Liver (tissue), 9 donors: Measurements from ENCODE around the gene SLC7A11. TPM values are rescaled to one million over a fixed set of nuclear protein-coding genes. Genes with fewer than 3 reads are reported as not detected.

Experiments
- DNase-seq: peaks from one replicate; pipeline ENCODE4 v3.0.0-alpha.2; 2017; ENCODE audit warnings: low spot score
- H3K27ac ChIP-seq, 2 donors: one replicate each; pipeline ENCODE4 v1.7.0; 2013; ENCODE audit warnings: inconsistent platforms in 2 of 2, low read length in 2 of 2, control low read depth in 1 of 2, low read depth in 1 of 2, mild to moderate bottlenecking in 1 of 2
- H3K27me3 ChIP-seq, 4 donors: one replicate each; pipeline versions ENCODE4 v1.6.1 to v1.7.0; 2013; ENCODE audit warnings: low read length in 3 of 4, inconsistent platforms in 1 of 4, mild to moderate bottlenecking in 1 of 4, moderate library complexity in 1 of 4; ENCODE audit not compliant: control insufficient read depth in 4 of 4, insufficient read depth in 4 of 4
- H3K36me3 ChIP-seq, 4 donors: one replicate each; pipeline versions ENCODE4 v1.6.1 to v1.7.0; 2013; ENCODE audit warnings: low read length in 3 of 4, mild to moderate bottlenecking in 3 of 4, low read depth in 1 of 4, moderate library complexity in 1 of 4; ENCODE audit not compliant: control insufficient read depth in 4 of 4, insufficient read depth in 3 of 4
- H3K4me1 ChIP-seq, 4 donors: one replicate each; pipeline versions ENCODE4 v1.6.1 to v1.7.0; 2013; ENCODE audit warnings: low read length in 3 of 4, mild to moderate bottlenecking in 3 of 4, moderate library complexity in 1 of 4; ENCODE audit not compliant: control insufficient read depth in 4 of 4, insufficient read depth in 4 of 4
- H3K4me3 ChIP-seq, 3 donors: one replicate each; pipeline versions ENCODE4 v1.6.1 to v1.7.0; 2013; ENCODE audit warnings: low read length in 3 of 3, control low read depth in 1 of 3, low read depth in 1 of 3, mild to moderate bottlenecking in 1 of 3
- H3K9ac ChIP-seq, 2 donors: one replicate each; pipeline ENCODE4 v1.7.0; 2013; ENCODE audit warnings: low read length in 2 of 2, mild to moderate bottlenecking in 2 of 2, moderate library complexity in 2 of 2, control low read depth in 1 of 2, low read depth in 1 of 2
- H3K9me3 ChIP-seq, 4 donors: one replicate each; pipeline versions ENCODE4 v1.6.1 to v1.7.0; 2013; ENCODE audit warnings: low read length in 3 of 4; ENCODE audit not compliant: control insufficient read depth in 4 of 4
- ATF3 ChIP-seq: IDR thresholded peaks from 2 replicates; pipeline ENCODE4 v1.6.1; 2016; ENCODE audit warnings: antibody characterized with exemption
- CTCF ChIP-seq: fragments of 150-350 bp; IDR thresholded peaks from 2 replicates; pipeline ENCODE4 v1.5.1; 2017; ENCODE audit warnings: improper control_type of control experiment, low read depth, low read length; ENCODE audit not compliant: missing input control
- EGR1 ChIP-seq, 2 donors: IDR thresholded peaks; 2 replicates each; pipeline ENCODE4 v1.6.1; 2016 to 2018; ENCODE audit warnings: antibody characterized with exemption in 2 of 2, low read depth in 2 of 2
- FOXA1 ChIP-seq: IDR thresholded peaks from 2 replicates; pipeline ENCODE4 v1.6.1; 2016; ENCODE audit warnings: antibody characterized with exemption
- FOXA2 ChIP-seq: IDR thresholded peaks from 2 replicates; pipeline ENCODE4 v1.6.1; 2016; ENCODE audit warnings: antibody characterized with exemption
- GABPA ChIP-seq, 2 donors: IDR thresholded peaks in 1 of 2; conservative IDR thresholded peaks in 1 of 2; 2 replicates each; pipeline ENCODE4 v1.6.1; 2016; ENCODE audit warnings: antibody characterized with exemption in 2 of 2, mild to moderate bottlenecking in 1 of 2, moderate library complexity in 1 of 2
- HNF4A ChIP-seq, 2 donors: conservative IDR thresholded peaks; 2 replicates each; pipeline ENCODE4 v1.6.1; 2016; ENCODE audit warnings: antibody characterized with exemption in 2 of 2, mild to moderate bottlenecking in 2 of 2
- JUND ChIP-seq, 2 donors: IDR thresholded peaks; 2 replicates each; pipeline ENCODE4 v1.6.1; 2016; ENCODE audit warnings: antibody characterized with exemption in 2 of 2
- MAX ChIP-seq: IDR thresholded peaks from 2 replicates; pipeline ENCODE4 v1.6.1; 2016; ENCODE audit warnings: antibody characterized with exemption
- NR2F2 ChIP-seq: IDR thresholded peaks from 2 replicates; pipeline ENCODE4 v1.6.1; 2016; ENCODE audit warnings: antibody characterized with exemption
- RAD21 ChIP-seq, 2 donors: IDR thresholded peaks; 2 replicates each; pipeline ENCODE4 v1.6.1; 2016; ENCODE audit warnings: antibody characterized with exemption in 2 of 2, mild to moderate bottlenecking in 2 of 2
- REST ChIP-seq: IDR thresholded peaks from 2 replicates; pipeline ENCODE4 v1.6.1; 2016; ENCODE audit warnings: antibody characterized with exemption, mild to moderate bottlenecking
- RXRA ChIP-seq, 2 donors: IDR thresholded peaks; 2 replicates each; pipeline ENCODE4 v1.6.1; 2017 to 2018; ENCODE audit warnings: antibody characterized with exemption in 2 of 2, mild to moderate bottlenecking in 1 of 2
- SP1 ChIP-seq: IDR thresholded peaks from 2 replicates; pipeline ENCODE4 v1.6.1; 2018; ENCODE audit warnings: antibody characterized with exemption, mild to moderate bottlenecking
- TAF1 ChIP-seq: conservative IDR thresholded peaks from 2 replicates; pipeline ENCODE4 v1.6.1; 2016; ENCODE audit warnings: antibody characterized with exemption, mild to moderate bottlenecking
- YY1 ChIP-seq: IDR thresholded peaks from 2 replicates; pipeline ENCODE4 v1.6.1; 2016; ENCODE audit warnings: antibody characterized with exemption, mild to moderate bottlenecking
- ZBTB33 ChIP-seq: IDR thresholded peaks from 2 replicates; pipeline ENCODE4 v1.6.1; 2016; ENCODE audit warnings: antibody characterized with exemption
- WGBS: extraction: QIAGEN DNeasy Blood & Tissue Kit; methylation state at CpG from one replicate; pipeline ENCODE4 v1.1.7; 2013; 5-methylcytosine and 5-hydroxymethylcytosine counted together
- polyA plus RNA-seq, 2 donors: library from polyadenylated mRNA; stranded (reverse) in 1 of 2; unstranded in 1 of 2; fragments of 200-250 nt in 1 of 2; fragments of >200 nt in 1 of 2; fragmentation: Nextera tagmentation in 1 of 2; extraction: Ambion mirVana in 1 of 2; gene quantifications; one replicate each; pipeline versions ENCODE4 v1.2.1 to v1.2.3, GENCODE V29; 2013 to 2015
- total RNA-seq, 2 donors: library from RNA; depleted of rRNA; stranded (reverse); fragments of >200 nt; gene quantifications; one replicate each; pipeline ENCODE4 v1.2.3, GENCODE V29; 2014
- donor health status: healthy.
- donor health status: healthy.
- donor health status: healthy.
- donor health status: healthy.
- donor health status: healthy.

The SLC7A11 gene
- total and polyA plus RNA-seq, 4 donors, result 0.02 to 1.9 (median 0.29) TPM

GRCh38 chr4:138184886-138185285, 57.3 kb downstream of the SLC7A11 start:
- Histone ChIP-seq H3K9me3 (no peaks in the 10 kb centered on the region), H3K36me3 (no peaks in the 10 kb centered on the region), H3K9ac (no peak overlapping the region), H3K27ac (no peak overlapping the region), H3K4me1 (peaks cover 0 to 3% (median 0%) of the 10 kb centered on the region in 4 donors), H3K27me3 (no peaks in the 10 kb centered on the region), H3K4me3 (no peak overlapping the region)
- no peak for DNase-seq
- 89% methylated on average over 1 of the region's 1 CpG for WGBS
- no peak for TF ChIP-seq ZBTB33
- TF ChIP-seq NR2F2, result no peak
- no peak for TF ChIP-seq SP1
- TF ChIP-seq ATF3, result no peak
- TF ChIP-seq HNF4A (conservative IDR thresholded peaks at IDR 0.05), result no peak
- TF ChIP-seq EGR1 (IDR thresholded peaks at IDR 0.05; ENCODE audit: low read depth in 2 of 2), result no peak
- TF ChIP-seq FOXA1, result no peak
- TF ChIP-seq CTCF, result no peak
- TF ChIP-seq YY1, result no peak
- no peak for TF ChIP-seq JUND (IDR thresholded peaks at IDR 0.05)
- TF ChIP-seq MAX, result no peak
- no peak for TF ChIP-seq FOXA2

- no peak for DNase-seq
- 42% methylated on average over 6 of the region's 6 CpGs for WGBS
- Histone ChIP-seq H3K27me3 (no peaks in the 10 kb centered on the region), H3K9me3 (no peaks in the 10 kb centered on the region), H3K36me3 (no peaks in the 10 kb centered on the region), H3K27ac (no peak overlapping the region), H3K4me1 (peaks cover 0 to 3% (median 0%) of the 10 kb centered on the region in 4 donors), H3K9ac (no peak overlapping the region), H3K4me3 (no peak overlapping the region)
- TF ChIP-seq SP1, result no peak
- no peak for TF ChIP-seq MAX
- TF ChIP-seq GABPA (IDR thresholded peaks at IDR 0.05 in 1 of 2, conservative IDR thresholded peaks at IDR 0.05 in 1 of 2), result no peak
- TF ChIP-seq TAF1, result no peak
- no peak for TF ChIP-seq HNF4A (conservative IDR thresholded peaks at IDR 0.05)
- TF ChIP-seq FOXA2, result no peak
- no peak for TF ChIP-seq FOXA1
- TF ChIP-seq RXRA (IDR thresholded peaks at IDR 0.05), result no peak
- peak; percentile 91 for TF ChIP-seq RAD21 (IDR thresholded peaks at IDR 0.05)
- no peak for TF ChIP-seq ZBTB33
- peak; percentile 81 for TF ChIP-seq CTCF
- no peak for TF ChIP-seq EGR1 (IDR thresholded peaks at IDR 0.05; ENCODE audit: low read depth in 2 of 2)
- TF ChIP-seq REST, result no peak
- TF ChIP-seq JUND (IDR thresholded peaks at IDR 0.05), result no peak
- no peak for TF ChIP-seq ATF3
These were observed 59.2 kb downstream of the SLC7A11 start for GRCh38 chr4:138182838-138183426.
